Dendritic cell treated with granulocyte-macrophage colony-stimulating factor and Interleukin-4, amounts not matched to agents 40 ng/mL and 50 ng/mL, for 4 days (primary cell): Measurements from ENCODE around the gene ZCCHC18.
"Not testable (repeated sequence)": the region's sequence is repeated elsewhere in the genome, so short reads cannot be mapped to it uniquely, and the experiment has no call there.

ENCODE experiments used
- H3K27ac Mint-ChIP-seq: one replicate; pipeline ENCODE4 v1.8.0; 2022; ENCODE audit warnings: mild to moderate bottlenecking, mixed read lengths
- H3K27me3 Mint-ChIP-seq: one replicate; pipeline ENCODE4 v1.8.0; 2022; ENCODE audit warnings: mild to moderate bottlenecking, mixed read lengths
- H3K36me3 Mint-ChIP-seq: one replicate; pipeline ENCODE4 v1.8.0; 2022; ENCODE audit warnings: low read depth, mixed read lengths
- H3K4me1 Mint-ChIP-seq: one replicate; pipeline ENCODE4 v1.8.0; 2022; ENCODE audit warnings: low read depth, mixed read lengths
- H3K4me3 Mint-ChIP-seq: one replicate; pipeline ENCODE4 v1.8.0; 2022; ENCODE audit warnings: mild to moderate bottlenecking, moderate library complexity, mixed read lengths
- H3K9me3 Mint-ChIP-seq: one replicate; pipeline ENCODE4 v1.8.0; 2022; ENCODE audit warnings: mixed read lengths
- intact Hi-C: fragments of 100-400 bp; cut with micrococcal nuclease; formaldehyde crosslinking; loops from one replicate; pipeline ENCODE4 v1.15.0; 2022

Gene ZCCHC18

DNA sequence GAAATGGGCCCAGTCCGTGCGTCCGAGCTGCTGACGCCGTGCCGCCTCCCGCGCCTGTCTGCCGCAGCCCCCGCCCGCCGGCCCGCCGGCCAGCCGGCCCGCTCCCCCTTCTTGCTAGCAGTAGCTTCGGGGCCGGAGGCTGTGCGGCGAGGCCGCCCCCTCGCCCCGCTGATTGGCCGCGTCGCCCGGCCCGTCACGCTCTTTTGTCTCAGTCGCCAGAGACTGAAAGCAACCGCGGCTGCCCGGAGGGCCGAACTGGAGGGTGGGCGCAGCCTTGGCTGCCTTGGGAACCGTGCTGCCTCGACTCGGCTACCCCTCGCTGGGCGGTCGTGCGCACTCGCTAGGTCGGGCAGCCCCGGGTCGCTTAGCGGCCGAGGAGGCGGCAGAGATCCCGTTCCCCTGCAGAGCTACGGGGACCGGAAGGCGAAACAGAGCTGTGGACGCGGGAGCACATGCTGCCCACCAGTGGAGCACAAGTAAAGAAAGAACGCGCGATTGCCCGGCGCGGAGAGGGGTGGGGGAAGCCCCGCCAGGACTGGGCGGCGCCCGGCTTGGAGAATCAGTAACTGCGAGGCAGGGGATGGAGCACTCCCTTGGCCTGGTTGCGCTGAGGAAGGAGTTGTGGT lies at the start of gene ZCCHC18:
Gene ZCCHC18 (plus strand): TSS at position 198 of the 626 bp plus-strand sequence. CDS start 1,589 bp downstream, outside the sequence.
- Mint-ChIP-seq H3K4me3 (peak within 1 kb of the TSS; percentile 86), H3K4me1 (peaks cover 10% of the 10 kb centered on the region), H3K27me3 (peaks cover 41% of the 10 kb centered on the region), H3K27ac (peak within 1 kb of the TSS; percentile 56), H3K9me3 (no peaks in the 10 kb centered on the region), H3K36me3 (no peaks in the 10 kb centered on the region)
- intact Hi-C loops, result no loop called here

DNA sequence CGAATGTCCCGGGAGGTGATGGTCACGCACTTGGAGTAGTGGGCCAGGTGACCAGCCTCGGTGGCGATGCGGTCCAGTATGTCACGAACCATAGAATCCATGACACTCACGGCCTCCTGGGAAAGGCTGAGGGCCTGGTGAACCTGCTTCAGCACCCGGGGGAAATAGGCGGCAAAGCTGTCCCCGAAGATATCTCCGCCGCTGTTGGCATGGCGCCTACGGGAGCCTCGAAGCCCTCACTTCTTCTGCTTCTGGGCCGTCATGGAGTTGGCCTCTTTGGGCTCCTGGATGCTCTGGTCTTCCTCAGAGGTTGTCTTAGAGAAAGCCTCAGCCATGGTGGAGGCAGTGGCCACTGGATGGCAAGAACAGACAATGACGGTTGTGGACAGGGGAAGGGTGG lies 49.7 kb upstream of the ZCCHC18 start:
- H3K36me3 Mint-ChIP-seq, H3K4me3 Mint-ChIP-seq, H3K4me1 Mint-ChIP-seq, intact Hi-C loops, H3K27me3 Mint-ChIP-seq, H3K9me3 Mint-ChIP-seq, H3K27ac Mint-ChIP-seq: not testable (repeated sequence)

DNA sequence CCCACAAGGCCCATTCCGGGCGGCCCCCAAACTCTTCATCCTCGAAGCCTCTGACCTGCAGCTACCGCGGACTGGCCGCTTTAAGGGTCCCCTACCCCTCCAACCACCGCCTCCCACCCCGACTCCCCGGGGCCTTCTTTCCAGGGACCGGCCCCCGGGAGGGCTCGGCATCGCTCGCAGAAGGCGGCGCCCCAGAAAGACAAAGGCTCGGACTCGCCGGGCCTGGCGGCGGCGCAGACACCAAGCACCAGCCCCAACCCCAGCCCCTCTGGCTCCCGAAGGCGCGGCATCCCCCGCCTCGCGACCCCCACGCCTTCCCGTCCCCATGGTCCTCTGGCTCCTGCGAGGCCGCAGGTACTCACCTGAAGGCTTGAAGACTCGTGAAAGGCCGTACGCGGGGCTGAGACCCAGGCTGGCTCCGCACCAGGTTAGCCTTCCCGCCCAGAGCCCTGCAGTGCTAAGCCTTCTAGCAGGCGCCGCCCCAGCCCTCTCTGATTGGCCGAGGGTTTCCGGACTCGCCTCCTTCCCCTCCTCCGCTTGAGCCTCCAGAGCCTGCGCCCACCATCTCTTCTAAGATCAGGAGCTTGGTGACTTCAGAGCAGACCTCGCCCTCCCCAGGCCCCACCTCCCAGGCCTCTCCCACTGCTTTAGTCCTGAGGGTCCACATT lies 36.4 kb upstream of the ZCCHC18 start, which contains the start of gene TMSB15C:
Gene TMSB15C (minus strand): TSS at position 459 of the 668 bp plus-strand sequence.
- H3K9me3 Mint-ChIP-seq, H3K27ac Mint-ChIP-seq, H3K4me3 Mint-ChIP-seq, H3K27me3 Mint-ChIP-seq, H3K4me1 Mint-ChIP-seq, intact Hi-C loops, H3K36me3 Mint-ChIP-seq: not testable (repeated sequence)

DNA sequence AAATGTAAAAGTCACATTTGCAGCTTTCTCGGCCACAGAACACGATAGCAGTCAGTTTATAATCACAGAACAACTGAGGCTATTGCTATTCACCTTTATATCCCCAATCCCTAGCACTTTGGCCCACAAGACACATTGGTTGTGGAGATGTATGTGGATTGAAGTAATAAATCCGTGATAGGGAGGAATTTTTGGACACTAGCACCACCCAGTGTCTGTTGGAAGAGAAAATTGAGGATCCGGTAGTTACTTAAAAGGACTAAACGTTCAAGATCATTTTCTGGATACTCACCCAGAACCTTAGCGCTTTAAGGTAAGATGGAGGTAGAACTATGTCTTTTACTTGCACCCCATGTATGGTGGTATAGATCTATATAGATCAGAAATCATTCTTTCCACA lies 34.5 kb upstream of the ZCCHC18 start:
- H3K9me3 Mint-ChIP-seq, intact Hi-C loops, H3K27ac Mint-ChIP-seq, H3K36me3 Mint-ChIP-seq, H3K27me3 Mint-ChIP-seq, H3K4me3 Mint-ChIP-seq, H3K4me1 Mint-ChIP-seq: not testable (repeated sequence)

DNA sequence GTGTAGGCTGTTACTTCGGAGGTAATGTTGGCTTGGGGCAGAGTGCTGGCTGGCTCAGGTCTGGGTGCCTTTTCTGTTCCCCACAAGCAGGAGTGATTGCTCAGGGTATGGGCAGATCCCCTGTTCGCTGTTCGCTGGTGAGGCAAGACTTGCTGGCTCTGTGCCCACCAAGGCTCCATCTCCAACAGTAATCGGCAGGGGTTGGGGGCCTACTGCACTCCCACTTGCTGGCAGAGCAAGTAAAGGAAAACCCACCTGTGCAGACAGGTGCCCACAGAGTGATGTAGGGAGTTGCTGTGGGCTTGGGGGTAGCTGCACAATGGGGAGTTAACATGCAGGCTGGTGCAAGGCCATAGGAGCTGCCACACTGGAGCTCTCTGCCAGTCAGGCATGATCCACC lies 28.3 kb upstream of the ZCCHC18 start:
- H3K9me3 Mint-ChIP-seq, result no peaks in the 10 kb centered on the region
- H3K27ac Mint-ChIP-seq, result no peak overlapping the region
- H3K36me3 Mint-ChIP-seq, result no peaks in the 10 kb centered on the region
- intact Hi-C loops, result no loop called here
- no peaks in the 10 kb centered on the region for H3K27me3 Mint-ChIP-seq
- no peaks in the 10 kb centered on the region for H3K4me1 Mint-ChIP-seq
- no peak overlapping the region for H3K4me3 Mint-ChIP-seq

DNA sequence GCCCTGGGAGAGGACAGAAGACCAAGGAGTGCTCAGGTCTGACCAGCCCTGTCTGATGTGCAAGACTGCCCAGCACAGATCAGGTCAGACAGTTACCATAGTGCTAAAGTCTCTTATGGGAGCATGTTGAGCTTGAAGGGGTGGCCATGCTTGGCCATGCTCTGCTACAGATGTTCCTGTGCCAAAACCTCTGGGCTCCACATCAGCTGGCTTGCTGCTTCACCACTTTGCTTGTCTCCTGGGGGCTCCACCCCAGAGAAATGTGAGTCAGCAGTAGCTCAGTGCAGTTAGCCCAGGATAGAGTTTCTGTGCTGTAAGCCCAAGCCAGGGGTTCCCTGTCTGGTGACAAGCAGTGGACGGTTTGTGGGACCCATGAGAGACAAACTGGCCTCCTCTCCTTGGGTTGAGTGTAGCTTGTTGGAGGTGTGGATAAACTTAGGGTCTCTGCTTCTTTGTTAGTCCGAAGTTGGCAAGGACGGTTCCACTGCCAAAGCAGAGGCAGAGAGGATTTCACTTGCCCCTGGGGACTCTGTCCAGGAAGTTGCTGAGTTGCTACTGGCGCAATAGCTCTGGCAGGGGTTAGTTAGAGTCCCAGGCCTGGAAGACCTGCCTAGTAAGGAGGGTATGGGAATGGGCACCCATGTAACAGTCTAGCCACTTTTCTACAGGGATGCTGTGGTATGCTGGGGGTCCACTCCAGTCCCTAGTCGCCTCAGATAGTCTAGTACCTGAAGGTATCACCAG lies 27.6 kb upstream of the ZCCHC18 start:
- Mint-ChIP-seq H3K4me1 (no peaks in the 10 kb centered on the region), H3K36me3 (no peaks in the 10 kb centered on the region), H3K27ac (no peak overlapping the region), H3K9me3 (no peaks in the 10 kb centered on the region), H3K27me3 (no peaks in the 10 kb centered on the region), H3K4me3 (no peak overlapping the region)
- intact Hi-C loops, result no loop called here

DNA sequence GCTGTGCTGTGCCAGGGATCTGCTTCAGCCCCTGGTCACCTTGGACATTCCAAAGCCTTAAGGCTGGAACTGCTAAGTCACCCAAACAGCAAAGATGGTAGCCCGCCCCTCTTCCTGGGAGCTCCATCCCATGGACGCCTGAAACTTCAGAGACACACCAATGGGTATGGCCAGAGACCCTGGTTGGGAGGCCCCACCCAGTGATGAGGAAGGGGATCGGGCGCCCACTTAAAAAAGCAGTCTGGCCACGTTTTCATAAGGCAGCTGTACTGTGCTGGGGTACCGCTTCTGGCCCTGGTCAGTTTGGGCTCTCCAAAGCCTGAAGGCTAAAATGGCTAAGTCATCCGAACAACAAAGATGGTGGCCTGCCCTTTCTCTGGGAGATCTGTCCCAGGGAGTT lies 26.8 kb upstream of the ZCCHC18 start:
- Mint-ChIP-seq H3K27ac (no peak overlapping the region), H3K4me3 (no peak overlapping the region), H3K27me3 (no peaks in the 10 kb centered on the region), H3K36me3 (no peaks in the 10 kb centered on the region), H3K4me1 (no peaks in the 10 kb centered on the region), H3K9me3 (no peaks in the 10 kb centered on the region)
- intact Hi-C loops, result no loop called here

DNA sequence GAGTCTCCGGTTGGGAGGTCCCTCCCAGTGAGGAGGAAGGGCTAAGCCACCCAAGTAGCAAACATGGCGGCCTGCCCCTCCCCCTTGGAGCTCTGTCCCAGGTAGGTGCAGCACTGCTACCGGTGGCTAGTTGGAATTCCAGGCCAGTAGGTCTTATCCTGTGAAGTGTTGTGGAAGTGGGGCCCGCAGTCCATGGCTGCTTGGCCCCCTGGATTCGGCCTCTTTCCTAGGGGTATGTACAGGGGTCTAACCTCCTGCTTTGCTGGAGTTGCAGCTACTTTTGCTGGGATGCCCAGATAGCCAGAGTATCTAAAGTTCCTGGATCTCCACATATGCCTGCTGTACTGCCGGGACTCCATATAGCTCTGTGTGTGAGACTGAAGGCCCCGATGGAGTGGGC lies 26.4 kb upstream of the ZCCHC18 start:
- Mint-ChIP-seq H3K4me3 (no peak overlapping the region), H3K36me3 (no peaks in the 10 kb centered on the region), H3K9me3 (no peaks in the 10 kb centered on the region), H3K4me1 (no peaks in the 10 kb centered on the region), H3K27me3 (no peaks in the 10 kb centered on the region), H3K27ac (no peak overlapping the region)
- intact Hi-C loops, result no loop called here

DNA sequence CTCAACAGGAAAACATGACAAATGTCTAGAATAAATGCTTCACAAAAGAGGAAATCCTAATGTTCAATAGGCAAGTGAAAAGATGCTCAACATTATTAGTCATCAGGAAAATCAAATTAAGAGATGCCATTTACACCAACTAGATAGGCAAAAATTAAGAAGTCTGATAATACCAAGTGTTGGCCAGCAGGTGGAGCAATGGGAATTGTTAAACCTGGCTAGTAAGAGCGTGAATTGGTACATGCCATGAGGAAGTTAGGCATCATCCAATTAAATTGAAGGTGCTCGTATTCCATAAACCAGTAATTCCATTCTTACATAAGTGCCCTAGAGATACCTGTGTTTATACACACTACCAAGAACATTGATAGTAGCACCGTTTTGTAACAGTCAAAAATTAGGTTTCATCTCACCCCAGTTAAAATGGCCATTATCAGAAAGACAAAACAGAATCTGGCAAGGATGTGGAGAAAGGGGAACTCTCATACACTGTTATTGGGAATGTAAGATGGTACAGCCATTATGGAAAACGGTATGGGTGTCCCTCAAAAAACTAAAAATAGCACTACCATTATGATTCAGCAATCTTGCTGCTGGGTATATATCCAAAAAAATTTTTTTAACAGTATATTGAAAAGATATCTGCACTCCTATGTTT lies 14.0 kb upstream of the ZCCHC18 start:
- Mint-ChIP-seq H3K27ac (no peak overlapping the region), H3K36me3 (no peaks in the 10 kb centered on the region), H3K4me3 (no peak overlapping the region), H3K4me1 (no peaks in the 10 kb centered on the region), H3K27me3 (peaks cover 6% of the 10 kb centered on the region), H3K9me3 (no peaks in the 10 kb centered on the region)
- intact Hi-C loops, result loop anchor here (2.0 kb wide), 1 partner anchor 39 kb away; no protein-coding TSS in a partner anchor

DNA sequence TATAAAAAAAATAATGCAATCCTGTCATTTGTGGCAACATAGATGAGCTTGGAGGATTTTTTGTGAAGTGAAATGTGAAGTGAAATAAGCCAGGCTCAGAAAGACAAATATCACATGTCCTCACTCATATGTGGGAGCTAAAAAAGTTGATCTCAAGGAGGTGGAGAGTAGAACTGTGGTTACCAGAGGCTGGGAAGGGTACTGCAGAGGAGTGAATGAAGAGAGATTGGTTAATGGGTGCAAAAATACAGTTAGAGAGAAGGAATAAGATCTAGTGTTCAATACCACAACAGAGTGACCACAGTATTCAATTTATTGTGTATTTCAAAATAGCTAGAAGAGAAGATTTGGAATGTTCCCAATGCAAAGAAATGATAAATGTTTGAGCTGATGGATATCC lies 13.4 kb upstream of the ZCCHC18 start:
- H3K9me3 Mint-ChIP-seq, result no peaks in the 10 kb centered on the region
- no peak overlapping the region for H3K27ac Mint-ChIP-seq
- H3K27me3 Mint-ChIP-seq, result peaks cover 6% of the 10 kb centered on the region
- H3K4me3 Mint-ChIP-seq, result no peak overlapping the region
- no peaks in the 10 kb centered on the region for H3K36me3 Mint-ChIP-seq
- intact Hi-C loops, result loop anchor here (2.0 kb wide), 1 partner anchor 38 kb away; no protein-coding TSS in a partner anchor
- H3K4me1 Mint-ChIP-seq, result no peaks in the 10 kb centered on the region

DNA sequence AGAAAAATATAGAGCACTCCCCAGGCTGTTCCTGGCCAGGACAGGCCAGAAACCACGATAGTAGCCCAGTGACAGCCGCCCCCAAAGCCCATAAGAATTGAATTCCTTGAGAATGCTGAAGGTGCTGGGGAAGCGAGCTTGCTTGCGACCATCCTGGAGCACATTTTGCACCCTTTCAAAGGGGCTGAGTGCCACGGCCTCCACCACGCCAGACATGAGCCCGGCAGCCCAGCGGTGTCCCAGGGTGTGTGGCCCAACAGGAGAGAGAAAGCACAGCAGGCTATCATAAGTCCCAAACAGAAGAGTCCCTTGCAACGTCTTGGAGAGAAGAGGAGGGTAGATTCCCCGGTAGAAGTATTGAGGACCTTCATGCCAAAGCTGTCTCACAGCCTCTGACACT lies 7.6 kb upstream of the ZCCHC18 start:
- Mint-ChIP-seq H3K27ac (no peak overlapping the region), H3K9me3 (no peaks in the 10 kb centered on the region), H3K36me3 (no peaks in the 10 kb centered on the region), H3K4me1 (no peaks in the 10 kb centered on the region), H3K4me3 (no peak overlapping the region), H3K27me3 (peaks cover 7% of the 10 kb centered on the region)
- intact Hi-C loops, result no loop called here

DNA sequence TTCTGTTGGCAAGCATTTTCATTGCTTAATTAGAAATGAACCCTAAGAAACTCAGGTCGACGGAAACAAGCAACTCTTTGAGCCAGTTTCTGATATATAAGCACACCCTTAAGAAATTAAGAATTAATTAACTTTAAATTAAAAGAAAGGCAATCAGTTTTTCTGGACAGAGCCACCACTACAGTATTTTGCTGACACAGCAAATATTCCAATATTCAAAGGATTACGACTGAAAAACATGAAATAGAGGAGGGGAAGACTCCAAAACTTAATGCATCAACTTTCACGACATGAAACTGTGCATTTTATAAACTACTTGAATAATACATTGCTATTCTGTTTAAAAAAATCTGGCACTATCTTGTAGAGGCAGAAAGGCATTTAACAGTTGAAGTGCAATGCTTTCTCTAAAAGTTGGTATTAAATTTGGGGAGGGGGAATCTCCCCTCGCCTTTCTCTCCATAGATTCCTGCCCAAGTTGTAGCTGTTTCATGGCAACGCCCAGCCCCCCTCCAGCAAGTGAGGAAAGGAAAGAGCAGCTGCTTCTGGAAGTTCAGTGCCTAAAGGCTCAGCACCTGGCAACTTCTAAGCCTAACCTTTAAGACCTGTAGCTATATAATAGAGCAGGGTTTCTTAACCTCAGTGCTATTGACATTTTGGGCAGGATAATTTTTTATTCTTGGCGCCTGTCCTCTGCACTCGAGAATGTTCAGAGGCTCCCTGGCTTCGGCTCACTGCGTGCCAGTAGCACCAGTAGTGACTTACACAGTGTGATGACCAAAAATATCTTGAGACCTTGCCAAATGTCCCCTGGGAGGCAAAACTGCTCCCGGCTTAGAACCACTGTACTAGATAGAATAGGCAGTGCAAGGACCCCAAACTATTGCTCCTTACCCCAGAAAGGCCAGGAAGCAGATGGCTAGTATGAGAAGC lies 6.7 kb upstream of the ZCCHC18 start:
- H3K9me3 Mint-ChIP-seq, result no peaks in the 10 kb centered on the region
- H3K4me3 Mint-ChIP-seq, result no peak overlapping the region
- H3K36me3 Mint-ChIP-seq, result no peaks in the 10 kb centered on the region
- no peak overlapping the region for H3K27ac Mint-ChIP-seq
- intact Hi-C loops, result no loop called here
- peaks cover 12% of the 10 kb centered on the region for H3K27me3 Mint-ChIP-seq
- no peaks in the 10 kb centered on the region for H3K4me1 Mint-ChIP-seq

DNA sequence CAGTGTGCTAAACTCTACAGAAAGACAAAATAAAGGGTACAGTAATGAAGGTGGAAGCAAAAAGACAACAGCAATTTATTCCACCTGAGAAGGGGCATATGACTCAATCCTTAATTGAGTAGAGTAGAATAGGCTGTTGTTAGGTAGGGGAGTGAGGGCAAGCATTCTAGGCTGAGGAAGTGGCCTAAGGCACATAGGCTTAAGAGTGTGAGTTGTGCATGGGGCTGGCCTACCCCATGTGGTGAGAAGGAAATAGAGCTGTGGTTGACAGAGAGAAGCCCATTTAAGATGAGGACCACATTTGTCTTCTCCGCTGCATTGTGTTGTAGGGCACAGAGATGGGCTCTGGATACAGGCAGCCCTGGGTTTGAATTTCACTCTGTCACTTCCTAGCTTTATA lies 3.4 kb upstream of the ZCCHC18 start:
- no peak overlapping the region for H3K4me3 Mint-ChIP-seq
- H3K36me3 Mint-ChIP-seq, result no peaks in the 10 kb centered on the region
- H3K9me3 Mint-ChIP-seq, result no peaks in the 10 kb centered on the region
- H3K27ac Mint-ChIP-seq, result no peak overlapping the region
- peaks cover 35% of the 10 kb centered on the region for H3K27me3 Mint-ChIP-seq
- H3K4me1 Mint-ChIP-seq, result peaks cover 10% of the 10 kb centered on the region
- intact Hi-C loops, result no loop called here
